ENCODE data around the gene SLC7A1. TPM values are rescaled to one million over a fixed set of nuclear protein-coding genes. Genes with fewer than 3 reads are reported as not detected.

SLC7A1 gene
- total RNA-seq, 2 experiments from 2014 or later: 11.3 to 12.3 TPM

GRCh38 chr13:29526741-29527140 lies 68.7 kb downstream of the SLC7A1 start:
- Histone ChIP-seq H3K27ac (ENCODE audit: low read depth in 1 of 2, low read length in 2 of 2) (no peak overlapping the region), H3K27me3 (ENCODE audit: control insufficient read depth in 1 of 2, insufficient read depth in 2 of 2, low read length in 2 of 2) (no peaks in the 10 kb centered on the region), H3K9me3 (ENCODE audit: control insufficient read depth in 1 of 2, insufficient read depth in 1 of 2, low read length in 2 of 2) (no peaks in the 10 kb centered on the region), H3K4me1 (ENCODE audit: insufficient read depth, low read length) (no peaks in the 10 kb centered on the region), H3K36me3 (ENCODE audit: insufficient read depth, low read length) (peaks cover 73% of the 10 kb centered on the region), H3K4me3 (ENCODE audit: low read length) (no peak overlapping the region)
- no peak for TF ChIP-seq CTCF (IDR thresholded peaks at IDR 0.05)
- no peaks in the 10 kb centered on the region for H3K27me3 Mint-ChIP-seq
- intact Hi-C loops (cut with DNase I, micrococcal nuclease): no loop called here
- ChIA-PET POLR2A (no interaction called here), CTCF (no interaction called here)
- DNase-seq (no peak), ATAC-seq (ENCODE audit: poor library complexity) (no peak)
- H3K36me3 Mint-ChIP-seq (ENCODE audit: low read depth): peaks cover 92% of the 10 kb centered on the region
- H3K27ac Mint-ChIP-seq: no peak overlapping the region
- no peaks in the 10 kb centered on the region for H3K4me1 Mint-ChIP-seq (ENCODE audit: low read depth)
- no peak overlapping the region for H3K4me3 Mint-ChIP-seq
- H3K9me3 Mint-ChIP-seq: no peaks in the 10 kb centered on the region

GRCh38 chr13:29525757-29526156 lies 69.7 kb downstream of the SLC7A1 start:
- Mint-ChIP-seq H3K9me3 (no peaks in the 10 kb centered on the region), H3K27ac (no peak overlapping the region), H3K4me3 (no peak overlapping the region), H3K36me3 (ENCODE audit: low read depth) (peaks cover 93% of the 10 kb centered on the region), H3K4me1 (ENCODE audit: low read depth) (no peaks in the 10 kb centered on the region), H3K27me3 (no peaks in the 10 kb centered on the region)
- Histone ChIP-seq H3K27ac (ENCODE audit: low read depth in 1 of 2, low read length in 2 of 2) (no peak overlapping the region), H3K36me3 (ENCODE audit: insufficient read depth, low read length) (peaks cover 78% of the 10 kb centered on the region), H3K9me3 (ENCODE audit: control insufficient read depth in 1 of 2, insufficient read depth in 1 of 2, low read length in 2 of 2) (no peaks in the 10 kb centered on the region), H3K4me3 (ENCODE audit: low read length) (no peak overlapping the region), H3K4me1 (ENCODE audit: insufficient read depth, low read length) (no peaks in the 10 kb centered on the region), H3K27me3 (ENCODE audit: control insufficient read depth in 1 of 2, insufficient read depth in 2 of 2, low read length in 2 of 2) (no peaks in the 10 kb centered on the region)
- intact Hi-C loops (cut with DNase I, micrococcal nuclease): no loop called here
- POLR2A ChIA-PET: no interaction called here
- TF ChIP-seq CTCF (IDR thresholded peaks at IDR 0.05): no peak
- ATAC-seq (ENCODE audit: poor library complexity) (no peak), DNase-seq (no peak)
- CTCF ChIA-PET: no interaction called here

GRCh38 chr13:29524641-29525040 lies 70.8 kb downstream of the SLC7A1 start:
- CTCF ChIA-PET: no interaction called here
- H3K9me3 ChIP-seq (ENCODE audit: control insufficient read depth in 1 of 2, insufficient read depth in 1 of 2, low read length in 2 of 2): no peaks in the 10 kb centered on the region
- H3K27me3 ChIP-seq (ENCODE audit: control insufficient read depth in 1 of 2, insufficient read depth in 2 of 2, low read length in 2 of 2): no peaks in the 10 kb centered on the region
- H3K36me3 ChIP-seq (ENCODE audit: insufficient read depth, low read length): peaks cover 79% of the 10 kb centered on the region
- no peaks in the 10 kb centered on the region for H3K27me3 Mint-ChIP-seq
- POLR2A ChIA-PET: no interaction called here
- DNase-seq: no peak
- H3K9me3 Mint-ChIP-seq: no peaks in the 10 kb centered on the region
- H3K36me3 Mint-ChIP-seq (ENCODE audit: low read depth): peaks cover 93% of the 10 kb centered on the region
- no peak for ATAC-seq (ENCODE audit: poor library complexity)
- H3K4me1 ChIP-seq (ENCODE audit: insufficient read depth, low read length): no peaks in the 10 kb centered on the region
- intact Hi-C loops (cut with DNase I, micrococcal nuclease): no loop called here
- no peaks in the 10 kb centered on the region for H3K4me1 Mint-ChIP-seq (ENCODE audit: low read depth)
- no peak overlapping the region for H3K4me3 Mint-ChIP-seq
- no peak overlapping the region for H3K4me3 ChIP-seq (ENCODE audit: low read length)
- no peak overlapping the region for H3K27ac ChIP-seq (ENCODE audit: low read depth in 1 of 2, low read length in 2 of 2)
- no peak overlapping the region for H3K27ac Mint-ChIP-seq
- no peak for TF ChIP-seq CTCF (IDR thresholded peaks at IDR 0.05)

Data from CD4-positive, alpha-beta T cell (primary cell).